BLaER1 treated with 17β-estradiol and CSF1 and Interleukin-3, amounts not matched to agents 10 nM and 100 nM (cell line): ENCODE measurements around the gene C1QL3.

Experiments used
- H3K27ac ChIP-seq, 11 experiments: shearing (Covaris generic); formaldehyde crosslinking; 2 replicates each; pipeline ENCODE4 v1.8.1; 2022
- H3K27me3 ChIP-seq, 11 experiments: shearing (Covaris generic); formaldehyde crosslinking; 2 replicates each; pipeline ENCODE4 v1.8.1; 2022
- H3K36me3 ChIP-seq, 11 experiments: shearing (Covaris generic); formaldehyde crosslinking; 2 replicates each; pipeline ENCODE4 v1.8.1; 2022
- H3K4me1 ChIP-seq, 10 experiments: shearing (Covaris generic); formaldehyde crosslinking; 2 replicates each; pipeline ENCODE4 v1.8.1; 2022
- H3K4me2 ChIP-seq, 11 experiments: shearing (Covaris generic); formaldehyde crosslinking; 2 replicates each; pipeline ENCODE4 v1.8.1; 2022
- H3K4me3 ChIP-seq, 10 experiments: shearing (Covaris generic); formaldehyde crosslinking; 2 replicates each; pipeline ENCODE4 v1.8.1; 2022
- H3K9ac ChIP-seq, 11 experiments: shearing (Covaris generic); formaldehyde crosslinking; 2 replicates each; pipeline ENCODE4 v1.8.1; 2022
- H3K9me3 ChIP-seq, 11 experiments: shearing (Covaris generic); formaldehyde crosslinking; replicated peaks in 1 of 11; 2 replicates each; pipeline ENCODE4 v1.8.1; 2022
- H4K20me1 ChIP-seq, 11 experiments: shearing (Covaris generic); formaldehyde crosslinking; 2 replicates each; pipeline ENCODE4 v1.8.1; 2022
- Cebpa-rat ChIP-seq, 11 experiments: shearing (Covaris generic); IDR thresholded peaks; 2 replicates each; pipeline ENCODE4 v1.8.1; 2022

C1QL3 gene

GRCh38 chr10:16521311-16522016, at the start of gene C1QL3:
Gene C1QL3 (minus strand): TSS chr10:16521879. CDS start chr10:16521065, 814 bp downstream.
- H3K9ac ChIP-seq, result peak within 1 kb of the TSS in 9 of 11 experiments; percentile 11 to 65 (median 56); a peak in 15 of 22 replicates
- H3K27me3 ChIP-seq, result peaks cover 41 to 49% (median 45%) of the 10 kb centered on the region in 11 experiments
- peaks cover 0 to 32% (median 16%) of the 10 kb centered on the region in 11 experiments; a peak in 15 of 22 replicates for H4K20me1 ChIP-seq
- H3K9me3 ChIP-seq, result peaks cover 0 to 15% (median 10%) of the 10 kb centered on the region in 11 experiments; a peak in 14 of 22 replicates
- TF ChIP-seq Cebpa-rat (IDR thresholded peaks at IDR 0.05), result no peak
- H3K36me3 ChIP-seq, result peaks cover 0 to 9% (median 0%) of the 10 kb centered on the region in 11 experiments; a peak in 6 of 22 replicates
- H3K27ac ChIP-seq, result no peak within 1 kb of the TSS
- peaks cover 6 to 13% (median 8%) of the 10 kb centered on the region in 10 experiments; a peak in 14 of 20 replicates for H3K4me1 ChIP-seq
- peak within 1 kb of the TSS; percentile 89 to 100 (median 93) for H3K4me2 ChIP-seq
- peak within 1 kb of the TSS; percentile 52 to 67 (median 61) for H3K4me3 ChIP-seq

GRCh38 chr10:16570731-16571130, 49.1 kb upstream of the C1QL3 start:
- Histone ChIP-seq H3K36me3 (no peaks in the 10 kb centered on the region), H3K27me3 (no peaks in the 10 kb centered on the region), H3K4me1 (peaks cover 13 to 20% (median 14%) of the 10 kb centered on the region in 10 experiments), H3K4me3 (no peak overlapping the region), H3K9me3 (peaks cover 0 to 8% (median 0%) of the 10 kb centered on the region in 11 experiments; a peak in 2 of 22 replicates), H3K27ac (no peak overlapping the region), H4K20me1 (no peaks in the 10 kb centered on the region), H3K4me2 (peak overlapping the region in 2 of 11 experiments; percentile 13 to 33; a peak in 4 of 22 replicates), H3K9ac (no peak overlapping the region)
- TF ChIP-seq Cebpa-rat (IDR thresholded peaks at IDR 0.05), result no peak

- no peaks in the 10 kb centered on the region for H3K27me3 ChIP-seq
- H3K9me3 ChIP-seq, result no peaks in the 10 kb centered on the region
- H3K4me2 ChIP-seq, result peak overlapping the region; percentile 54 to 83 (median 74)
- H3K27ac ChIP-seq, result peak overlapping the region in 9 of 11 experiments; percentile 9 to 64 (median 52); a peak in 16 of 22 replicates
- peak overlapping the region in 4 of 11 experiments; percentile 24 to 51 (median 38); a peak in 6 of 22 replicates for H3K9ac ChIP-seq
- H4K20me1 ChIP-seq, result no peaks in the 10 kb centered on the region
- no peaks in the 10 kb centered on the region for H3K36me3 ChIP-seq
- TF ChIP-seq Cebpa-rat (IDR thresholded peaks at IDR 0.05), result no peak
- H3K4me1 ChIP-seq, result peaks cover 16 to 24% (median 17%) of the 10 kb centered on the region in 10 experiments
- H3K4me3 ChIP-seq, result peak overlapping the region in 2 of 10 experiments; percentile 14 to 16; a peak in 1 of 20 replicates
These were observed 44.6 kb upstream of the C1QL3 start for GRCh38 chr10:16566202-16566805.

GRCh38 chr10:16565604-16566003, 43.9 kb upstream of the C1QL3 start:
- peaks cover 16 to 20% (median 17%) of the 10 kb centered on the region in 10 experiments for H3K4me1 ChIP-seq
- peak overlapping the region; percentile 54 to 83 (median 74) for H3K4me2 ChIP-seq
- H4K20me1 ChIP-seq, result no peaks in the 10 kb centered on the region
- H3K9ac ChIP-seq, result no peak overlapping the region
- TF ChIP-seq Cebpa-rat (IDR thresholded peaks at IDR 0.05), result no peak
- peak overlapping the region in 5 of 11 experiments; percentile 49 to 64 (median 54); a peak in 10 of 22 replicates for H3K27ac ChIP-seq
- no peak overlapping the region; a peak in 1 of 20 replicates for H3K4me3 ChIP-seq
- H3K36me3 ChIP-seq, result no peaks in the 10 kb centered on the region
- H3K27me3 ChIP-seq, result no peaks in the 10 kb centered on the region
- no peaks in the 10 kb centered on the region for H3K9me3 ChIP-seq

- Histone ChIP-seq H3K27ac (no peak overlapping the region), H3K27me3 (no peaks in the 10 kb centered on the region), H3K36me3 (no peaks in the 10 kb centered on the region), H3K4me1 (peaks cover 16 to 20% (median 17%) of the 10 kb centered on the region in 10 experiments), H3K4me2 (no peak overlapping the region), H3K4me3 (no peak overlapping the region), H3K9me3 (peaks cover 0 to 13% (median 8%) of the 10 kb centered on the region in 11 experiments; a peak in 9 of 22 replicates), H4K20me1 (no peaks in the 10 kb centered on the region), H3K9ac (no peak overlapping the region)
- no peak for TF ChIP-seq Cebpa-rat (IDR thresholded peaks at IDR 0.05)
These were observed 41.2 kb upstream of the C1QL3 start for GRCh38 chr10:16562891-16563290.

- Histone ChIP-seq H3K9me3 (peaks cover 0 to 16% (median 8%) of the 10 kb centered on the region in 11 experiments; a peak in 9 of 22 replicates), H3K4me3 (no peak overlapping the region), H3K27me3 (no peaks in the 10 kb centered on the region), H3K4me1 (no peaks in the 10 kb centered on the region; a peak in 1 of 20 replicates), H3K9ac (no peak overlapping the region), H3K4me2 (no peak overlapping the region), H3K27ac (no peak overlapping the region), H4K20me1 (no peaks in the 10 kb centered on the region), H3K36me3 (no peaks in the 10 kb centered on the region)
- no peak for TF ChIP-seq Cebpa-rat (IDR thresholded peaks at IDR 0.05)
These were observed 37.6 kb upstream of the C1QL3 start for GRCh38 chr10:16559236-16559773.

GRCh38 chr10:16547973-16548372, 26.3 kb upstream of the C1QL3 start:
- Histone ChIP-seq H3K4me3 (no peak overlapping the region), H3K9me3 (peaks cover 5 to 17% (median 12%) of the 10 kb centered on the region in 11 experiments; a peak in 14 of 22 replicates), H4K20me1 (no peaks in the 10 kb centered on the region), H3K4me2 (no peak overlapping the region), H3K27me3 (no peaks in the 10 kb centered on the region), H3K4me1 (no peaks in the 10 kb centered on the region), H3K9ac (no peak overlapping the region), H3K27ac (no peak overlapping the region), H3K36me3 (no peaks in the 10 kb centered on the region)
- no peak for TF ChIP-seq Cebpa-rat (IDR thresholded peaks at IDR 0.05)

GRCh38 chr10:16545116-16545736, 23.5 kb upstream of the C1QL3 start:
- H3K4me3 ChIP-seq, result no peak overlapping the region
- H3K4me1 ChIP-seq, result no peaks in the 10 kb centered on the region
- H3K36me3 ChIP-seq, result no peaks in the 10 kb centered on the region
- H3K27ac ChIP-seq, result no peak overlapping the region
- no peaks in the 10 kb centered on the region for H4K20me1 ChIP-seq
- H3K4me2 ChIP-seq, result no peak overlapping the region
- no peak overlapping the region for H3K9ac ChIP-seq
- no peak for TF ChIP-seq Cebpa-rat (IDR thresholded peaks at IDR 0.05)
- no peaks in the 10 kb centered on the region for H3K27me3 ChIP-seq
- peaks cover 4 to 11% (median 9%) of the 10 kb centered on the region in 11 experiments; a peak in 13 of 22 replicates for H3K9me3 ChIP-seq
